WTC11 (cell line): ENCODE results near the gene SMLR1. TPM values are rescaled to one million over a fixed set of nuclear protein-coding genes. Genes with fewer than 3 reads are reported as not detected.

ENCODE experiments used
- ATAC-seq: fragments of 200-7000 bp; cut with Tn5 transposase; 2 replicates; pipeline ENCODE4 v1.10.0; 2021; ENCODE audit warnings: mild to moderate bottlenecking, moderate library complexity
- CTCF ChIA-PET: fragments of 300-600 bp; sonication (Branson Sonifier 250); formaldehyde crosslinking; loops from one replicate; lab custom pipeline; 2021; ENCODE audit warnings: antibody characterized with exemption; lab: Charles Lee
- POLR2A ChIA-PET: fragments of 350-600 bp; sonication (Branson Sonifier 250); formaldehyde crosslinking; loops from one replicate; lab custom pipeline; 2021; ENCODE audit warnings: antibody characterized with exemption; lab: Charles Lee
- DNase-seq: peaks from one replicate; pipeline ENCODE4 v3.0.0; 2021; ENCODE audit warnings: low spot score
- H3K27ac Mint-ChIP-seq: 2 replicates; pipeline ENCODE4 v1.8.0; 2021; ENCODE audit warnings: mixed read lengths
- H3K27me3 Mint-ChIP-seq: 2 replicates; pipeline ENCODE4 v1.8.0; 2021; ENCODE audit warnings: low read depth, mild to moderate bottlenecking, moderate library complexity, mixed read lengths
- H3K36me3 Mint-ChIP-seq: 2 replicates; pipeline ENCODE4 v1.8.0; 2021; ENCODE audit warnings: mixed read lengths
- H3K4me1 Mint-ChIP-seq: 2 replicates; pipeline ENCODE4 v1.8.0; 2022; ENCODE audit warnings: mixed read lengths
- H3K4me3 Mint-ChIP-seq: 2 replicates; pipeline ENCODE4 v1.8.0; 2021; ENCODE audit warnings: mild to moderate bottlenecking, moderate library complexity, mixed read lengths
- H3K9me3 Mint-ChIP-seq: 2 replicates; pipeline ENCODE4 v1.8.0; 2021; ENCODE audit warnings: mixed read lengths
- AFF4 ChIP-seq: sonication (generic); formaldehyde crosslinking; IDR thresholded peaks from 2 replicates; pipeline ENCODE4 v1.8.1; 2023; ENCODE audit warnings: mild to moderate bottlenecking, missing genetic modification reagents, borderline replicate concordance
- CREM ChIP-seq: sonication (generic); formaldehyde crosslinking; IDR thresholded peaks from 2 replicates; pipeline ENCODE4 v1.8.1; 2022; ENCODE audit warnings: mild to moderate bottlenecking, missing genetic modification reagents, moderate library complexity
- CTCF ChIP-seq: fragments of 200-600 bp; IDR thresholded peaks from 2 replicates; pipeline ENCODE4 v1.8.0; 2022; ENCODE audit warnings: antibody characterized with exemption
- FOXK1 ChIP-seq: sonication (generic); formaldehyde crosslinking; IDR thresholded peaks from 2 replicates; pipeline ENCODE4 v1.8.0; 2022; ENCODE audit warnings: mild to moderate bottlenecking, moderate library complexity, missing genetic modification reagents
- FOXP4 ChIP-seq: sonication (generic); formaldehyde crosslinking; IDR thresholded peaks from 2 replicates; pipeline ENCODE4 v1.8.0; 2022; ENCODE audit warnings: mild to moderate bottlenecking, missing genetic modification reagents
- IRF1 ChIP-seq: sonication (generic); formaldehyde crosslinking; IDR thresholded peaks from 2 replicates; pipeline ENCODE4 v1.8.0; 2023; ENCODE audit warnings: missing genetic modification reagents
- JUN ChIP-seq: sonication (generic); formaldehyde crosslinking; IDR thresholded peaks from 2 replicates; pipeline ENCODE4 v1.8.0; 2023; ENCODE audit warnings: mild to moderate bottlenecking, missing genetic modification reagents
- KAT7 ChIP-seq: sonication (generic); formaldehyde crosslinking; IDR thresholded peaks from 2 replicates; pipeline ENCODE4 v1.8.1; 2023; ENCODE audit warnings: missing genetic modification reagents, mild to moderate bottlenecking, borderline replicate concordance
- MYBL2 ChIP-seq: sonication (generic); formaldehyde crosslinking; IDR thresholded peaks from 2 replicates; pipeline ENCODE4 v1.8.1; 2023; ENCODE audit warnings: mild to moderate bottlenecking, moderate library complexity, missing genetic modification reagents
- RELA ChIP-seq: sonication (generic); formaldehyde crosslinking; IDR thresholded peaks from 2 replicates; pipeline ENCODE4 v1.8.1; 2022; ENCODE audit warnings: missing genetic modification reagents, mild to moderate bottlenecking, borderline replicate concordance
- USF2 ChIP-seq: sonication (generic); formaldehyde crosslinking; IDR thresholded peaks from 2 replicates; pipeline ENCODE4 v1.8.1; 2023; ENCODE audit warnings: mild to moderate bottlenecking, missing genetic modification reagents, moderate library complexity
- ZNF219 ChIP-seq: sonication (generic); formaldehyde crosslinking; IDR thresholded peaks from 2 replicates; pipeline ENCODE4 v1.8.0; 2023; ENCODE audit warnings: missing genetic modification reagents, mild to moderate bottlenecking, borderline replicate concordance
- ZNF425 ChIP-seq: fragments of 250-450 bp; sonication (Bioruptor Pico); conservative IDR thresholded peaks from 2 replicates; pipeline ENCODE4 v1.9.0; 2021; ENCODE audit warnings: mild to moderate bottlenecking
- total RNA-seq: library from RNA; stranded (reverse); gene quantifications from 3 replicates; pipeline ENCODE4 v1.2.3, GENCODE V29; 2021
- TF ChIP-seq, protein P1 (sequence below): fragments of 250-450 bp; sonication (Bioruptor Pico); IDR thresholded peaks from 2 replicates; pipeline ENCODE4 v1.9.0; 2021; ENCODE audit warnings: mild to moderate bottlenecking
- TF ChIP-seq, protein P2 (sequence below): sonication (generic); formaldehyde crosslinking; conservative IDR thresholded peaks from 2 replicates; pipeline ENCODE4 v1.8.1; 2023; ENCODE audit warnings: mild to moderate bottlenecking, low read depth, missing genetic modification reagents, moderate library complexity

The SMLR1 gene
- total RNA-seq, 1 experiment from 2014 or later: not detected

DNA sequence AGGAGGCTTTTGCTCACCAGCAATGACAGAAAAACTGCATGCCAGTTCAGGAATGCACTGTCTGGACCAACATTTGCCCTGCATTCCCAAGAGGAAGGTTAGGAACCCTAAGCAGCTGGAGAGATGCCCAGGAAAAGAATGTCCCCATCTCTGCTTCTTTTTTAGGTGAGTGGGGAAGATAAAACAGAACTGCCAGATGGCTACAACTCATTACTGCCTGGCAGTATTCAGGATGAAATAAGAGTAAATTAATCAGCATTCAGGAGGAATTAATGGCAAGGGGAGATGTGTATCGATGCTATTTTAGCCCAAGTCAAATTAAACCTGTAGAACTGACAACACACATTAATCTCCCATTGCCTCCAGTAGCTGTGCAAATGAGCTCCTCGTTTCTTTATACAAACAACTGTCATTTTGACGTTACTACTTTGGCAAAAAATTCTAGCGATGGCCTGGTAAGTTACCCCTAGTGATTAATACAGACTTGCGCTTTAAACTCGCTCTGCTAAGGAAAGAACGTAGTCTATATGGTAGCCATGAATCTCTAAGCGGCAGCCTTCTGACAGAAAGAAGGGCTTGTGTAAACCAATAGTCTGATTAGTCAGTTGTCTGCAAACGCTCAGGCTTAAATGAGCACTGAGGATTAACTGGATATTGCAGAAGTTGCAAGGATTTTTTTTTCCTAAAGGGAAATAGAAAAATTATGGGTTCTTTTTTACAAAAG is 16.7 kb upstream of the SMLR1 start:
- TF ChIP-seq CREM (CRISPR knock-in tag) (no peak), AFF4 (CRISPR knock-in tag) (no peak), CTCF (no peak), JUN (CRISPR knock-in tag) (no peak), MYBL2 (CRISPR knock-in tag) (no peak), FOXK1 (CRISPR knock-in tag) (no peak), RELA (no peak), FOXP4 (CRISPR knock-in tag) (no peak)
- TF ChIP-seq, protein P1, sequence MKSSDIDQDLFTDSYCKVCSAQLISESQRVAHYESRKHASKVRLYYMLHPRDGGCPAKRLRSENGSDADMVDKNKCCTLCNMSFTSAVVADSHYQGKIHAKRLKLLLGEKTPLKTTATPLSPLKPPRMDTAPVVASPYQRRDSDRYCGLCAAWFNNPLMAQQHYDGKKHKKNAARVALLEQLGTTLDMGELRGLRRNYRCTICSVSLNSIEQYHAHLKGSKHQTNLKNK: no peak
- ATAC-seq (no peak), DNase-seq (no peak)
- Mint-ChIP-seq H3K36me3 (no peaks in the 10 kb centered on the region), H3K4me1 (no peaks in the 10 kb centered on the region), H3K4me3 (no peak overlapping the region), H3K27me3 (no peaks in the 10 kb centered on the region), H3K9me3 (no peaks in the 10 kb centered on the region), H3K27ac (no peak overlapping the region)
- ChIA-PET CTCF (interaction anchor here (1.4 kb wide), 1 partner anchor 62 kb away, joined by 4 read pairs; no protein-coding TSS in a partner anchor), POLR2A (no interaction called here)

DNA sequence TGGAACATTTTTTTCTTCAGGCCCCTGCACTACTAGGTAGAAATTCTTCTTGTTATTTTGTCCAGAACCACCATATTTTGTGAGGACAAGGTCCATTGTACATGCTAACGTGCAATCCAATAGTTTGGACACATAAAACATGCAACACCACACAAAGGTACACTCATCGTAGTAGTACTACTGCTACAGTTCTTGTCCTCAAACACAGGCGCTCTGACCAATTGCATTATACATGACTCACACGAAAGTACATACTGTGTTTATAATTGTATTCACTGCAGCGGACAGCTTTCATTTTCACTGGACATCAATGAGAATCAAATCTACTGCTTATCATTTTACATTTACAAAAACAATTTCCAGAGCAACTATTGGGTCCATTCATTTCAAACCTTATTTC is 15.3 kb upstream of the SMLR1 start:
- H3K9me3 Mint-ChIP-seq: 0 out of 2 replicates have a peak, but pooled peaks cover 4% of the 10 kb centered on the region
- TF ChIP-seq KAT7 (CRISPR knock-in tag) (no peak), IRF1 (CRISPR knock-in tag) (no peak)
- H3K27me3 Mint-ChIP-seq: no peaks in the 10 kb centered on the region
- POLR2A ChIA-PET: no interaction called here
- DNase-seq (no peak), ATAC-seq (no peak)
- no peak overlapping the region for H3K4me3 Mint-ChIP-seq
- no peaks in the 10 kb centered on the region for H3K4me1 Mint-ChIP-seq
- CTCF ChIA-PET: interaction anchor here (1.0 kb wide), 1 partner anchor 61 kb away, joined by 4 read pairs; no protein-coding TSS in a partner anchor
- H3K27ac Mint-ChIP-seq: no peak overlapping the region
- no peaks in the 10 kb centered on the region for H3K36me3 Mint-ChIP-seq

DNA sequence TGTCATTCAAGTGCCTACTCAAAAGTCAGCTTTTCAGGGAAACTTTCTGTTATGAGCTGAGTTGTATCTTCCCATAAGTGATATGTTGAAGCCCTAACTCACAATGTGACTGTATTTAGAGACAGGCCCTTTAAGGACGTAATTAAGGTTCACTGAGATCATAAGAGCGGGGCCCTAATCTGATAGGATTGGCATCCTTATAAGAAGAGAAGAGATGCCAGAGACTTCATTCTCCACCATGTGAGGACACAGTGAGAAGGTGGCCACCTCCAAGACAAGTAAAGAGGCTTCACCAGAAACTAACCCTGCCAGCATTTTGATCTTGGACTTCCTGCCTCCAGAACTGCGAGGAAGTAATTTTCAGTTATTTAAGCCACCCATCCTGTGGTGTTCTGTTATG is 12.7 kb upstream of the SMLR1 start:
- DNase-seq (no peak), ATAC-seq (no peak)
- Mint-ChIP-seq H3K27me3 (no peaks in the 10 kb centered on the region), H3K36me3 (no peaks in the 10 kb centered on the region; the same call in 1 of the 2 replicates), H3K9me3 (peaks cover 21% of the 10 kb centered on the region), H3K4me3 (no peak overlapping the region), H3K4me1 (no peaks in the 10 kb centered on the region), H3K27ac (no peak overlapping the region)
- ChIA-PET POLR2A (no interaction called here), CTCF (no interaction called here)
- TF ChIP-seq ZNF425 (CRISPR knock-in tag): no peak
- TF ChIP-seq, protein P2, sequence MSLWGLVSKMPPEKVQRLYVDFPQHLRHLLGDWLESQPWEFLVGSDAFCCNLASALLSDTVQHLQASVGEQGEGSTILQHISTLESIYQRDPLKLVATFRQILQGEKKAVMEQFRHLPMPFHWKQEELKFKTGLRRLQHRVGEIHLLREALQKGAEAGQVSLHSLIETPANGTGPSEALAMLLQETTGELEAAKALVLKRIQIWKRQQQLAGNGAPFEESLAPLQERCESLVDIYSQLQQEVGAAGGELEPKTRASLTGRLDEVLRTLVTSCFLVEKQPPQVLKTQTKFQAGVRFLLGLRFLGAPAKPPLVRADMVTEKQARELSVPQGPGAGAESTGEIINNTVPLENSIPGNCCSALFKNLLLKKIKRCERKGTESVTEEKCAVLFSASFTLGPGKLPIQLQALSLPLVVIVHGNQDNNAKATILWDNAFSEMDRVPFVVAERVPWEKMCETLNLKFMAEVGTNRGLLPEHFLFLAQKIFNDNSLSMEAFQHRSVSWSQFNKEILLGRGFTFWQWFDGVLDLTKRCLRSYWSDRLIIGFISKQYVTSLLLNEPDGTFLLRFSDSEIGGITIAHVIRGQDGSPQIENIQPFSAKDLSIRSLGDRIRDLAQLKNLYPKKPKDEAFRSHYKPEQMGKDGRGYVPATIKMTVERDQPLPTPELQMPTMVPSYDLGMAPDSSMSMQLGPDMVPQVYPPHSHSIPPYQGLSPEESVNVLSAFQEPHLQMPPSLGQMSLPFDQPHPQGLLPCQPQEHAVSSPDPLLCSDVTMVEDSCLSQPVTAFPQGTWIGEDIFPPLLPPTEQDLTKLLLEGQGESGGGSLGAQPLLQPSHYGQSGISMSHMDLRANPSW: no peak
- TF ChIP-seq ZNF219 (CRISPR knock-in tag): no peak
- TF ChIP-seq USF2 (CRISPR knock-in tag): no peak
